ENCODE results near the gene TSPEAR. TPM values are rescaled to one million over a fixed set of nuclear protein-coding genes. Genes with fewer than 3 reads are reported as not detected.
A peak's percentile ranks its signal among the peaks of the same experiment; 100 is the strongest.

Gene TSPEAR
- total RNA-seq, 2 experiments from 2014 or later = not detected

- POLR2A ChIA-PET = interaction anchor here (0.8 kb wide), 1 partner anchor 47 kb away, joined by 3 read pairs; no protein-coding TSS in a partner anchor
- Mint-ChIP-seq H3K4me3 (peak overlapping the region; percentile 27), H3K27ac (no peak overlapping the region), H3K36me3 (ENCODE audit: low read depth) (no peaks in the 10 kb centered on the region), H3K9me3 (no peaks in the 10 kb centered on the region), H3K27me3 (no peaks in the 10 kb centered on the region), H3K4me1 (ENCODE audit: low read depth) (peaks cover 4% of the 10 kb centered on the region)
- CTCF ChIA-PET = interaction anchor here (0.6 to 2.6 kb wide), 45 partner anchors 9 to 417 kb away, joined by 3 to 31 read pairs (median 4); partner anchors contain the start of genes KRTAP12-3 and UBE2G2
- ATAC-seq = peak; percentile 90
- peak; percentile 93 for TF ChIP-seq CTCF (IDR thresholded peaks at IDR 0.05)
- intact Hi-C loops (cut with micrococcal nuclease) = loop anchor here (5.0 to 10.0 kb wide), 2 partner anchors 234 to 282 kb away; no protein-coding TSS in a partner anchor
- DNase-seq = peak; percentile 78
Measured at GRCh38 chr21:44510508-44511218, 200.7 kb downstream of the TSPEAR start.

- no peaks in the 10 kb centered on the region for H3K27me3 Mint-ChIP-seq
- no peak overlapping the region for H3K27ac Mint-ChIP-seq
- no peaks in the 10 kb centered on the region for H3K36me3 Mint-ChIP-seq (ENCODE audit: low read depth)
- intact Hi-C loops (cut with micrococcal nuclease) = loop anchor here (5.0 to 10.0 kb wide), 2 partner anchors 235 to 282 kb away; no protein-coding TSS in a partner anchor
- no peak for TF ChIP-seq CTCF (IDR thresholded peaks at IDR 0.05)
- DNase-seq (no peak), ATAC-seq (no peak)
- H3K4me1 Mint-ChIP-seq (ENCODE audit: low read depth) = peaks cover 4% of the 10 kb centered on the region
- H3K4me3 Mint-ChIP-seq = no peak overlapping the region
- no peaks in the 10 kb centered on the region for H3K9me3 Mint-ChIP-seq
- ChIA-PET POLR2A (interaction anchor here (0.6 to 0.8 kb wide), 2 partner anchors 33 to 47 kb away, joined by 3 read pairs; no protein-coding TSS in a partner anchor), CTCF (interaction anchor here (0.7 to 2.6 kb wide), 32 partner anchors 9 to 417 kb away, joined by 3 to 31 read pairs (median 4); partner anchors contain the start of gene UBE2G2)
Measured at GRCh38 chr21:44510109-44510507, 201.3 kb downstream of the TSPEAR start.

GRCh38 chr21:44509539-44509938 lies 201.8 kb downstream of the TSPEAR start:
- Mint-ChIP-seq H3K9me3 (no peaks in the 10 kb centered on the region), H3K27ac (no peak overlapping the region), H3K36me3 (ENCODE audit: low read depth) (no peaks in the 10 kb centered on the region), H3K4me1 (ENCODE audit: low read depth) (peaks cover 4% of the 10 kb centered on the region), H3K27me3 (no peaks in the 10 kb centered on the region), H3K4me3 (no peak overlapping the region)
- ChIA-PET CTCF (interaction anchor here (0.7 to 2.6 kb wide), 24 partner anchors 8 to 418 kb away, joined by 3 to 31 read pairs (median 4); partner anchors contain the start of gene UBE2G2), POLR2A (interaction anchor here (0.6 to 0.8 kb wide), 2 partner anchors 33 to 46 kb away, joined by 3 read pairs; no protein-coding TSS in a partner anchor)
- intact Hi-C loops (cut with micrococcal nuclease) = no loop called here
- no peak for TF ChIP-seq CTCF (IDR thresholded peaks at IDR 0.05)
- DNase-seq (no peak), ATAC-seq (no peak)

GRCh38 chr21:44508711-44509445 lies 202.5 kb downstream of the TSPEAR start:
- no peak for TF ChIP-seq CTCF (IDR thresholded peaks at IDR 0.05)
- ChIA-PET POLR2A (no interaction called here), CTCF (interaction anchor here (1.5 to 2.2 kb wide), 2 partner anchors 29 to 284 kb away, joined by 3 to 28 read pairs; no protein-coding TSS in a partner anchor)
- intact Hi-C loops (cut with micrococcal nuclease) = no loop called here
- peaks cover 7% of the 10 kb centered on the region for H3K4me1 Mint-ChIP-seq (ENCODE audit: low read depth)
- no peaks in the 10 kb centered on the region for H3K9me3 Mint-ChIP-seq
- ATAC-seq = no peak
- no peak overlapping the region for H3K4me3 Mint-ChIP-seq
- no peaks in the 10 kb centered on the region for H3K36me3 Mint-ChIP-seq (ENCODE audit: low read depth)
- no peak overlapping the region for H3K27ac Mint-ChIP-seq
- no peak for DNase-seq
- no peaks in the 10 kb centered on the region for H3K27me3 Mint-ChIP-seq
